ENCODE measurements around the gene DPYSL3.
A peak's percentile ranks its signal among the peaks of the same experiment; 100 is the strongest.

Gene DPYSL3

GRCh38 chr5:147467973-147468508, 41.8 kb downstream of the DPYSL3 start:
- DNase-seq: no peak

GRCh38 chr5:147466360-147466980, 43.4 kb downstream of the DPYSL3 start:
- DNase-seq: no peak

- no peak for DNase-seq
These were observed 44.1 kb downstream of the DPYSL3 start for GRCh38 chr5:147465747-147466146.

- DNase-seq: no peak
These were observed 45.7 kb downstream of the DPYSL3 start for GRCh38 chr5:147464211-147464610.

GRCh38 chr5:147461915-147462314, 48.0 kb downstream of the DPYSL3 start:
- DNase-seq: no peak

- DNase-seq: no peak
These were observed 49.5 kb downstream of the DPYSL3 start for GRCh38 chr5:147460380-147460779.

GRCh38 chr5:147458581-147458980, 51.3 kb downstream of the DPYSL3 start:
- DNase-seq: no peak

GRCh38 chr5:147455822-147456450, 53.9 kb downstream of the DPYSL3 start:
- DNase-seq: no peak

GRCh38 chr5:147454996-147455677, 54.7 kb downstream of the DPYSL3 start:
- DNase-seq: no peak

- DNase-seq: peak; percentile 80
These were observed 55.7 kb downstream of the DPYSL3 start for GRCh38 chr5:147453875-147454814.

GRCh38 chr5:147452165-147452811, 57.6 kb downstream of the DPYSL3 start:
- no peak for DNase-seq

- no peak for DNase-seq
These were observed 58.7 kb downstream of the DPYSL3 start for GRCh38 chr5:147451193-147451592.

GRCh38 chr5:147450606-147451005, 59.3 kb downstream of the DPYSL3 start:
- no peak for DNase-seq

GRCh38 chr5:147448766-147449165, 61.1 kb downstream of the DPYSL3 start:
- DNase-seq: no peak

GRCh38 chr5:147446523-147446922, 63.3 kb downstream of the DPYSL3 start:
- DNase-seq: no peak

- DNase-seq: no peak
These were observed 64.0 kb downstream of the DPYSL3 start for GRCh38 chr5:147445917-147446316.

GRCh38 chr5:147445090-147445489, 64.8 kb downstream of the DPYSL3 start:
- no peak for DNase-seq

GRCh38 chr5:147442224-147442623, 67.6 kb downstream of the DPYSL3 start:
- DNase-seq: no peak

GRCh38 chr5:147441191-147441695, 68.6 kb downstream of the DPYSL3 start:
- DNase-seq: no peak

GRCh38 chr5:147439254-147439653, 70.6 kb downstream of the DPYSL3 start:
- no peak for DNase-seq

GRCh38 chr5:147437161-147437596, 72.7 kb downstream of the DPYSL3 start:
- no peak for DNase-seq

- DNase-seq: no peak
These were observed 73.3 kb downstream of the DPYSL3 start for GRCh38 chr5:147436596-147436995.

Data from activated CD4-positive, alpha-beta T cell treated with anti-CD3 and anti-CD28 coated beads for 48 hours (primary cell).